DMS53 treated with DMSO at 0.1 percent for 48 hours (cell line): ENCODE data around the gene SLFN12L.

Experiments used
- DNase-seq: peaks from one replicate; lab custom pipeline; 2025; ENCODE audit not compliant: unreplicated experiment; lab: John Stamatoyannopoulos, UW

SLFN12L gene

GRCh38 chr17:35433075-35433894, 104.2 kb downstream of the SLFN12L start:
- peak; percentile 14 for DNase-seq

DNA sequence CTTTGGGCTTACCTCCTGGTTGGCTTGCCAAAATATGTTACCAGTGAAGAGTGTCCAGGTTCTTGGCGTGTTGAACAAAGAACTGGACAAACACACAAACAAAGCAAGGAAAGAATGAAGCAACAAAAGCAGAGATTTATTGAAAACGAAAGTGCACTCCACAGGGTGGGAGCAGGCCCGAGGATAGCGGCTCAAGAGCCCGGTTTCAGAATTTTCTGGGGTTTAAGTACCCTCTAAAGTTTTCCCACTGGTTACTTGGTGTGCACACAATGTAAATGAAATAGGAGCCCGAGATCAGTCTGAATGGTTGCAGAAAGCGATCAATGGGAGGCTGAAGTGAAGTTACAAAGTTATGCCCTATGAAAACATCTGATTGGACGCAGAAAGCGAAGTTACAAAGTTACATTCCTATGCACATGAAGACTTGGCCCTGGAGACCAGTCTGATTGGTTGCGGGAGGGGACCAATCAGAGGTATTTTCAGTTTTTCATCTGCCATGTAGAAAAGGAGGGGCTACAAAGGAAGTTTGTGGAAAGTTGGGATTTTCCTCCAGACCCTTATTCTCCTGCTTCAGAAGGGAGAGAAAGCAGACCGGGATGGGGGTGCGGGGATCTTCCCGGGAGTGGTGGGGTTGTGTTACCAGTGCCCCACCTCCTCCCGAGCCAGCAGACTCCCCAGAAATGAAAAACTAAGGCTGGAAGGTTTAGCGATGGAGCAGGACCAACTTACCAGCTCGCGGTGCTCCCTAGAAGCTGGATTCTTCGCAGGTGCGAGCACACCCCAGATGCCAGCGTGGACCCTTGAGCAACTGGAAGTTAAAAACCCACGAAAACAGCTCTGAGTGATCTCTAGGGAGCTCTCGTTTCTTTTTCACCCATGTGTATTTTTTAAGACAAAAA, 105.1 kb downstream of the SLFN12L start, which contains the start of gene SLFN12:
SLFN12 (minus strand) TSS at position 325 of the 899 bp plus-strand sequence. CDS start 9,472 bp downstream, outside the sequence.
- no peak for DNase-seq

DNA sequence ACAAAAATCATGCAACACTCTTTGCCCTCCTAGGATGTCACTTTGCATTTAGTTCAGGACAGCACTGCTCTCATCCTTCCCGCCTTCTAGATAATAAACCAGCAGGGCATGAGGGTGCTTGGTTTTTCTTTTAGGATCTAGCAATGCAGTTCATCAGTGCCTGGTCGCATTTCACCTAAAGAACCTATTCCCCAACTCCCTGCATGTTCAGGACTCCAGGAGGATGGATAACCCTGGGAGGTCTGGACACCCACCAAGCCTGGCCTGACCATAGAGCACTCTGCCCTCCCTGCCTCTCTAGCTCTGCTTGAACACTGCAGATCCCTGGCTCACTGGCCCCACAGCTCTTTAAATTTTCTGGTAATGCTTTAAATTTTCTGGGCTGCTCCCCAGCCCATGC, 107.8 kb downstream of the SLFN12L start:
- no peak for DNase-seq

- no peak for DNase-seq
These were observed 109.2 kb downstream of the SLFN12L start for GRCh38 chr17:35428229-35428628.

DNA sequence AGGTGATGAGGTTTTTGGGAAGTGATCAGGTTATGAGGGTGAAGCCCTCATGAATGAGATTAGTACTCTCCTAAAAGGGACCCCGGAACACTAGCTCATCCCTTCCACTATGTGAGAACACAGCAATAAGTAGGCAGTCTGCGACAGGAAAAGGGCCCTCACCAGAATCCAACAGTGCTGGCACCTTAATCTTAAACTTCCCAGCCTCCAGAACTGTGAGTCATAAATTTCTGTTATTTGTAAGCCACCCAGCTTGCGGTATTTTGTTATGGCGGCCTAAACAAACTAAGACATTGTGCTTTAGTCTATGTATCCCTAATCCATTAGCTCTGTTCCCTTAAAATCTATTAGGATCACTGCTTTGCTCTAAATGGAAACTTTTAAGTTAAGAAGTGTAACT, 113.7 kb downstream of the SLFN12L start:
- no peak for DNase-seq
